HepG2 (cell line): ENCODE data around the gene PIM3. TPM values are rescaled to one million over a fixed set of nuclear protein-coding genes. Genes with fewer than 3 reads are reported as not detected.

Experiments used
- ATAC-seq: fragments of 200-7000 bp; cut with Tn5 transposase; 3 replicates; pipeline ENCODE4 v1.9.1; 2020; ENCODE audit warnings: mild to moderate bottlenecking, moderate library complexity
- BruUV-seq: library from RNA; stranded (reverse); fragments of 400-500 nt; replicated peaks from 2 replicates; lab custom pipeline; 2021; lab: Mats Ljungman, UMichigan
- CTCF ChIA-PET: fragments of 300-600 bp; formaldehyde crosslinking; extraction: SDS; loops from one replicate; lab custom pipeline; 2021; ENCODE audit warnings: low total read pairs, inconsistent platforms, low intra/inter-chr PET ratio; lab: Yijun Ruan, JAX
- POLR2A ChIA-PET: fragments of 350-600 bp; sonication (Branson Sonifier 250); formaldehyde crosslinking; loops from one replicate; lab custom pipeline; 2020; ENCODE audit warnings: antibody characterized with exemption, inconsistent platforms; lab: Yijun Ruan, JAX
- DNase-seq: peaks from one replicate; pipeline ENCODE4 v3.0.0-alpha.2; 2015; ENCODE audit warnings: low spot score
- FAIRE-seq: peaks from 3 replicates; lab custom pipeline; 2011; peaks lifted over from hg19 to GRCh38; lab: Jason Lieb, UNC
- H2AFZ ChIP-seq: one replicate; pipeline ENCODE4 v1.6.1; 2011; ENCODE audit warnings: low read length, inconsistent platforms
- H3K27ac ChIP-seq: fragments of 300-600 bp; 3 replicates; pipeline ENCODE4 v1.8.0; 2011; ENCODE audit warnings: mixed run types, mild to moderate bottlenecking, mixed read lengths, low read length, inconsistent platforms; ENCODE audit not compliant: insufficient read depth; ENCODE audit errors: extremely low read length
- H3K27me3 ChIP-seq, 2 experiments: fragments of 200-600 bp in 1 of 2; 2 replicates in 1 of 2; 3 replicates in 1 of 2; pipeline versions ENCODE4 v1.6.0 to v1.8.0; 2011; ENCODE audit warnings: low read length in 2 of 2, mild to moderate bottlenecking in 2 of 2, moderate library complexity in 2 of 2, inconsistent platforms in 1 of 2; ENCODE audit not compliant: insufficient read depth in 2 of 2, control insufficient read depth in 1 of 2
- H3K36me3 ChIP-seq, 2 experiments: fragments of 200-600 bp in 1 of 2; replicated peaks in 1 of 2; 2 replicates in 1 of 2; 3 replicates in 1 of 2; pipeline versions ENCODE4 v1.5.1 to v1.8.0; 2011; ENCODE audit warnings: low read length in 2 of 2, inconsistent platforms in 1 of 2; ENCODE audit not compliant: insufficient read depth in 2 of 2, control insufficient read depth in 1 of 2
- H3K4me1 ChIP-seq: 2 replicates; pipeline ENCODE4 v1.5.1; 2012; ENCODE audit warnings: low read length, inconsistent platforms; ENCODE audit not compliant: insufficient read depth
- H3K4me2 ChIP-seq: 2 replicates; pipeline ENCODE4 v1.6.0; 2011; ENCODE audit warnings: low read depth, low read length, inconsistent platforms
- H3K4me3 ChIP-seq, 3 experiments: fragments of 200-600 bp in 1 of 3; sonication (generic), shearing (Covaris generic) in 1 of 3; replicated peaks in 1 of 3; 2 replicates each; pipeline ENCODE4 v1.5.1; 2011 to 2016; ENCODE audit warnings: low read length in 3 of 3, inconsistent platforms in 2 of 3, low read depth in 2 of 3, mild to moderate bottlenecking in 2 of 3, control low read depth in 1 of 3, mixed read lengths in 1 of 3; ENCODE audit not compliant: insufficient read depth in 1 of 3
- H3K79me2 ChIP-seq: one replicate; pipeline ENCODE4 v1.6.1; 2011; ENCODE audit warnings: low read length, inconsistent platforms; ENCODE audit not compliant: insufficient read depth
- H3K9ac ChIP-seq: 2 replicates; pipeline ENCODE4 v1.6.0; 2011; ENCODE audit warnings: mild to moderate bottlenecking, low read depth, low read length, inconsistent platforms; ENCODE audit not compliant: insufficient read depth
- H3K9me3 ChIP-seq: 2 replicates; pipeline ENCODE4 v1.5.1; 2012; ENCODE audit warnings: mild to moderate bottlenecking, low read length
- H4K20me1 ChIP-seq: 2 replicates; pipeline ENCODE4 v1.6.0; 2011; ENCODE audit warnings: inconsistent platforms, mild to moderate bottlenecking, low read length, moderate library complexity; ENCODE audit not compliant: insufficient read depth
- BHLHE40 ChIP-seq: IDR thresholded peaks from 2 replicates; pipeline ENCODE4 v1.6.1; 2011; ENCODE audit warnings: low read length, improper control_type of control experiment
- GLI4 ChIP-seq: sonication (generic); formaldehyde crosslinking; IDR thresholded peaks from 2 replicates; pipeline ENCODE4 v1.5.1; 2020; ENCODE audit warnings: missing genetic modification reagents, mild to moderate bottlenecking, moderate library complexity, borderline replicate concordance
- HNF4A ChIP-seq: sonication (generic); formaldehyde crosslinking; IDR thresholded peaks from 2 replicates; pipeline ENCODE4 v1.4.0; 2020; ENCODE audit warnings: missing genetic modification reagents
- RAD21 ChIP-seq: fragments of 450-650 bp; formaldehyde crosslinking; IDR thresholded peaks from 2 replicates; pipeline ENCODE4 v1.5.0; 2020; ENCODE audit warnings: mild to moderate bottlenecking
- STAG1 ChIP-seq: sonication (generic); formaldehyde crosslinking; IDR thresholded peaks from 2 replicates; pipeline ENCODE4 v1.4.0; 2020; ENCODE audit warnings: missing genetic modification reagents
- XRCC5 ChIP-seq: fragments of 200-400 bp; formaldehyde crosslinking; optimal IDR thresholded peaks from 2 replicates; pipeline ENCODE3; 2017; ENCODE audit warnings: mild to moderate bottlenecking, low read length
- ZFX ChIP-seq: sonication (generic); formaldehyde crosslinking; IDR thresholded peaks from 2 replicates; pipeline ENCODE4 v1.4.0; 2020; ENCODE audit warnings: mild to moderate bottlenecking, low read depth, missing genetic modification reagents, moderate library complexity
- ZMYM4 ChIP-seq: sonication (generic); formaldehyde crosslinking; IDR thresholded peaks from 2 replicates; pipeline ENCODE4 v1.8.1; 2023; ENCODE audit warnings: mild to moderate bottlenecking, missing genetic modification reagents
- ZNF687 ChIP-seq: sonication (generic); formaldehyde crosslinking; IDR thresholded peaks from 2 replicates; pipeline ENCODE4 v1.5.1; 2020; ENCODE audit warnings: mild to moderate bottlenecking, missing genetic modification reagents, moderate library complexity
- WGBS: methylation state at CpG from one replicate; pipeline ENCODE4 v1.1.6; 2017; ENCODE audit warnings: low lambda C conversion rate; 5-methylcytosine and 5-hydroxymethylcytosine counted together
- in situ Hi-C: cut with HindIII; loops from 2 replicates; pipeline ENCODE4 v1.10.0; 2017; ENCODE audit warnings: low pct_unique_long_range_greater_than_20kb; ENCODE audit not compliant: extremely low pct_ligation_motif_present
- intact Hi-C: fragments of 100-400 bp; cut with micrococcal nuclease; formaldehyde crosslinking; loops from one replicate; pipeline ENCODE4 v1.10.0; 2022; ENCODE audit not compliant: unreplicated experiment
- polyA plus RNA-seq, 8 experiments: library from polyadenylated mRNA; depleted of rRNA in 3 of 8; stranded (reverse) in 7 of 8; unstranded in 1 of 8; fragments of >200 nt; fragmentation: Illumina TruSeq in 4 of 8; extraction: Trizol in 4 of 8; gene quantifications; 2 replicates each; pipeline versions ENCODE4 v1.2.1 to v1.2.3, GENCODE V29; 2011 to 2016; ENCODE audit warnings: low read depth in 4 of 8, missing spikeins in 1 of 8, mixed read lengths in 1 of 8; ENCODE audit not compliant: insufficient read depth in 1 of 8
- total RNA-seq, 5 experiments: library from RNA; depleted of rRNA; stranded (reverse); fragments of >200 nt; fragmentation: Illumina TruSeq; extraction: Trizol; gene quantifications; 2 replicates each; pipeline ENCODE4 v1.2.3, GENCODE V29; 2016; ENCODE audit warnings: low read depth in 1 of 5
- TF ChIP-seq, protein P1 (sequence below): sonication (generic); formaldehyde crosslinking; IDR thresholded peaks from 2 replicates; pipeline ENCODE4 v1.9.0; 2021; ENCODE audit warnings: missing genetic modification reagents, borderline replicate concordance
- TF ChIP-seq, protein P2 (sequence below): IDR thresholded peaks from 2 replicates; pipeline ENCODE4 v1.6.1; 2018; ENCODE audit warnings: missing genetic modification reagents, mild to moderate bottlenecking, missing compliant biosample characterization
- TF ChIP-seq, protein P3 (sequence below): sonication (generic); formaldehyde crosslinking; IDR thresholded peaks from 2 replicates; pipeline ENCODE4 v1.4.0; 2020; ENCODE audit warnings: missing genetic modification reagents, borderline replicate concordance

The PIM3 gene
- total and polyA plus RNA-seq, 2 of the 13 experiments (the other 11 are each of a cell fraction or from before 2014, with no cell fraction given): 21.6 to 31.2 TPM

GRCh38 chr22:49929211-49929979, 31.2 kb upstream of the PIM3 start:
- Histone ChIP-seq H3K36me3 (no peaks in the 10 kb centered on the region), H3K4me1 (peaks cover 43% of the 10 kb centered on the region), H2AFZ (no peak overlapping the region), H3K4me3 (peak overlapping the region in 1 of 3 experiments; percentile 46; a peak in 1 of 6 replicates), H4K20me1 (no peaks in the 10 kb centered on the region), H3K9ac (no peak overlapping the region), H3K9me3 (no peaks in the 10 kb centered on the region), H3K4me2 (peak overlapping the region; percentile 57), H3K27ac (no peak overlapping the region), H3K27me3 (peaks cover 3 to 10% of the 10 kb centered on the region in 2 experiments; a peak in 4 of 5 replicates), H3K79me2 (no peaks in the 10 kb centered on the region)
- ChIA-PET CTCF (interaction anchor here (0.6 to 3.2 kb wide), 5 partner anchors 50 to 102 kb away, joined by 3 to 63 read pairs (median 3); partner anchors contain the start of gene IL17REL), POLR2A (interaction anchor here (10.5 kb wide), 1 partner anchor 22 kb away, joined by 283 read pairs; no protein-coding TSS in a partner anchor)
- in situ Hi-C loops: no loop called here
- intact Hi-C loops: no loop called here
- ATAC-seq (peak; percentile 69), DNase-seq (no peak), FAIRE-seq (no peak)
- WGBS: 67% methylated on average over 9 of the region's 75 CpGs
- BruUV-seq: no TSS peak
- TF ChIP-seq ZMYM4 (CRISPR knock-in tag): no peak
- peak; percentile 26; the same call in 1 of the 2 replicates for TF ChIP-seq BHLHE40
- TF ChIP-seq, protein P1, sequence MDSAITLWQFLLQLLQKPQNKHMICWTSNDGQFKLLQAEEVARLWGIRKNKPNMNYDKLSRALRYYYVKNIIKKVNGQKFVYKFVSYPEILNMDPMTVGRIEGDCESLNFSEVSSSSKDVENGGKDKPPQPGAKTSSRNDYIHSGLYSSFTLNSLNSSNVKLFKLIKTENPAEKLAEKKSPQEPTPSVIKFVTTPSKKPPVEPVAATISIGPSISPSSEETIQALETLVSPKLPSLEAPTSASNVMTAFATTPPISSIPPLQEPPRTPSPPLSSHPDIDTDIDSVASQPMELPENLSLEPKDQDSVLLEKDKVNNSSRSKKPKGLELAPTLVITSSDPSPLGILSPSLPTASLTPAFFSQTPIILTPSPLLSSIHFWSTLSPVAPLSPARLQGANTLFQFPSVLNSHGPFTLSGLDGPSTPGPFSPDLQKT (CRISPR knock-in tag): no peak
- TF ChIP-seq GLI4 (CRISPR knock-in tag): no peak
- TF ChIP-seq ZFX: peak; percentile 21; the same call in 1 of the 2 replicates
- peak; percentile 49 for TF ChIP-seq XRCC5
- TF ChIP-seq STAG1 (CRISPR knock-in tag): peak; percentile 94
- no peak; the same call in 1 of the 2 replicates for TF ChIP-seq ZNF687 (CRISPR knock-in tag)
- TF ChIP-seq, protein P2, sequence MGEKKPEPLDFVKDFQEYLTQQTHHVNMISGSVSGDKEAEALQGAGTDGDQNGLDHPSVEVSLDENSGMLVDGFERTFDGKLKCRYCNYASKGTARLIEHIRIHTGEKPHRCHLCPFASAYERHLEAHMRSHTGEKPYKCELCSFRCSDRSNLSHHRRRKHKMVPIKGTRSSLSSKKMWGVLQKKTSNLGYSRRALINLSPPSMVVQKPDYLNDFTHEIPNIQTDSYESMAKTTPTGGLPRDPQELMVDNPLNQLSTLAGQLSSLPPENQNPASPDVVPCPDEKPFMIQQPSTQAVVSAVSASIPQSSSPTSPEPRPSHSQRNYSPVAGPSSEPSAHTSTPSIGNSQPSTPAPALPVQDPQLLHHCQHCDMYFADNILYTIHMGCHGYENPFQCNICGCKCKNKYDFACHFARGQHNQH (CRISPR knock-in tag): no peak
- TF ChIP-seq, protein P3, sequence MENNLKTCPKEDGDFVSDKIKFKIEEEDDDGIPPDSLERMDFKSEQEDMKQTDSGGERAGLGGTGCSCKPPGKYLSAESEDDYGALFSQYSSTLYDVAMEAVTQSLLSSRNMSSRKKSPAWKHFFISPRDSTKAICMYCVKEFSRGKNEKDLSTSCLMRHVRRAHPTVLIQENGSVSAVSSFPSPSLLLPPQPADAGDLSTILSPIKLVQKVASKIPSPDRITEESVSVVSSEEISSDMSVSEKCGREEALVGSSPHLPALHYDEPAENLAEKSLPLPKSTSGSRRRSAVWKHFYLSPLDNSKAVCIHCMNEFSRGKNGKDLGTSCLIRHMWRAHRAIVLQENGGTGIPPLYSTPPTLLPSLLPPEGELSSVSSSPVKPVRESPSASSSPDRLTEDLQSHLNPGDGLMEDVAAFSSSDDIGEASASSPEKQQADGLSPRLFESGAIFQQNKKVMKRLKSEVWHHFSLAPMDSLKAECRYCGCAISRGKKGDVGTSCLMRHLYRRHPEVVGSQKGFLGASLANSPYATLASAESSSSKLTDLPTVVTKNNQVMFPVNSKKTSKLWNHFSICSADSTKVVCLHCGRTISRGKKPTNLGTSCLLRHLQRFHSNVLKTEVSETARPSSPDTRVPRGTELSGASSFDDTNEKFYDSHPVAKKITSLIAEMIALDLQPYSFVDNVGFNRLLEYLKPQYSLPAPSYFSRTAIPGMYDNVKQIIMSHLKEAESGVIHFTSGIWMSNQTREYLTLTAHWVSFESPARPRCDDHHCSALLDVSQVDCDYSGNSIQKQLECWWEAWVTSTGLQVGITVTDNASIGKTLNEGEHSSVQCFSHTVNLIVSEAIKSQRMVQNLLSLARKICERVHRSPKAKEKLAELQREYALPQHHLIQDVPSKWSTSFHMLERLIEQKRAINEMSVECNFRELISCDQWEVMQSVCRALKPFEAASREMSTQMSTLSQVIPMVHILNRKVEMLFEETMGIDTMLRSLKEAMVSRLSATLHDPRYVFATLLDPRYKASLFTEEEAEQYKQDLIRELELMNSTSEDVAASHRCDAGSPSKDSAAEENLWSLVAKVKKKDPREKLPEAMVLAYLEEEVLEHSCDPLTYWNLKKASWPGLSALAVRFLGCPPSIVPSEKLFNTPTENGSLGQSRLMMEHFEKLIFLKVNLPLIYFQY: peak; percentile 71; the same call in 1 of the 2 replicates
- TF ChIP-seq RAD21 (CRISPR knock-in tag): peak; percentile 99
- no peak for TF ChIP-seq HNF4A (CRISPR knock-in tag)
